Esophagus squamous epithelium (tissue), 4 donors: Measurements from ENCODE around the gene SPATS2L.

Source experiments
- CTCF ChIP-seq, 6 experiments: fragments of 450-650 bp in 4 of 6; fragments of 200-600 bp in 2 of 6; sonication (generic) in 2 of 6; IDR thresholded peaks; one replicate each; pipeline ENCODE4 v1.5.1; 2016 to 2019; ENCODE audit warnings: antibody characterized with exemption in 6 of 6, mild to moderate bottlenecking in 4 of 6, moderate library complexity in 4 of 6
- POLR2A ChIP-seq, 4 donors: fragments of 450-650 bp; IDR thresholded peaks; one replicate each; pipeline ENCODE4 v1.6.1; 2017; ENCODE audit warnings: antibody characterized with exemption in 4 of 4, mild to moderate bottlenecking in 4 of 4, moderate library complexity in 3 of 4

GRCh38 chr2:200297989-200298388 lies 8.5 kb upstream of the SPATS2L start:
- TF ChIP-seq CTCF (IDR thresholded peaks at IDR 0.05) (no peak), POLR2A (IDR thresholded peaks at IDR 0.05) (no peak)
